GM18507 (cell line): ENCODE results near the gene IGF2BP2.
"Not testable (repeated sequence)": the region's sequence is repeated elsewhere in the genome, so short reads cannot be mapped to it uniquely, and the experiment has no call there.

Experiments
- DNase-seq: peaks from one replicate; pipeline ENCODE4 v3.0.0; 2011; ENCODE audit warnings: low read depth; ENCODE audit not compliant: insufficient read length; ENCODE audit errors: extremely low spot score
- FAIRE-seq: peaks from 2 replicates; lab custom pipeline; 2011; peaks lifted over from hg19 to GRCh38; lab: Jason Lieb, UNC

Gene IGF2BP2

DNA sequence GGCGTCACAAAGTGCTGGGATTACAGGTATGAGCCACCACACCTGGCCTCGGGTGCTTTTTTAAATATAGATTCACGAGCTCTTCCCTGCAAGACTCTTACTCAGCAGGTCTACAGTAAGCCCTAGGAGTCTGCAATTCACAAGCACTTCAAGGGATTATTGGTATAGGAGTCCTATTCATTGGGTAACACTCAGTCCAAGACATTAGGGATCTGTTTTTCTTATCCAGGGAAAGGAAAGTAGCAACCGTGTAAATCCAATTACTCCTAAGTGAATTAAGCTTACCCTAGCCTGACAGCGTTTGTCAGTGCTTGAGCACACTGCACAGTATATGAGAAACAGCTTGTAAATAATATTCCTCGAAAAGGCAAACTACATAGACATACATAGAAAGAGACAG is 128.8 kb downstream of the IGF2BP2 start:
- DNase-seq = no peak
- no peak for FAIRE-seq

DNA sequence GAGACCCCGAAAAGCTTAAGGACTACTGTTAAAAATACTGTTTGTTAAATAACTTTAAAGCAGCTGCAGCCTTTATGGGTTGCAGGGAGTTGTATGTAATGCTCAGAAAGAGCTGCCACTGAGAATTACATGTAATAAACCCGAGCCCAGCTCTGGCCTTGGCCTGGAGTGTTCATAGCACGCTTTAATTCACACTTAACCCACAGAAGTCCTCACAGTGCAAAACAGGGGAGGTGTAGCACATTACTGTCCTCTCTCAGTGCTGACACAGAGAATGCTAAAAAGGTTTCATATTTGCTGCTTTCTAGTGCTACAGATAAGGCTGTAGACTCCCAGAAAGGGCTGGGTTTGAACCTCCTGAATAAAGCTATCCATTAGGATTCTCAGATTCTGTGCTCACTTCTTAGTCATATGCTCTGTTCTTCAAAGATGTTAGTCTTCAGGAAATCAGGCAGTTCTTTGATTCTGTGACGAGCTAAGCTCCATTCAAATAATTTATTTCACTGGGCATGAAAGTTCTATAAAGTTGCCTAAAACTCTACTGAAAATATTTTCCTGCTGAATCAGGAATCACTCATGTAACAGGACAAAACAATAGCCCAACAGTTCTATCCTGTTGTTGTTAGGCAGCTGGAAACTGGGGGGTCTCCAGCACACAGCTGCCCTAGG is 130.7 kb downstream of the IGF2BP2 start:
- FAIRE-seq (no peak), DNase-seq (no peak)

GRCh38 chr3:185691622-185692021 is 133.2 kb downstream of the IGF2BP2 start:
- no peak for FAIRE-seq
- DNase-seq = no peak

GRCh38 chr3:185687271-185687878 is 137.5 kb downstream of the IGF2BP2 start:
- DNase-seq (no peak), FAIRE-seq (no peak)

- FAIRE-seq = no peak
- no peak for DNase-seq
Observed at GRCh38 chr3:185685231-185686035, 139.4 kb downstream of the IGF2BP2 start.

GRCh38 chr3:185680231-185680630 is 144.6 kb downstream of the IGF2BP2 start:
- FAIRE-seq (no peak), DNase-seq (no peak)

- DNase-seq = no peak
- FAIRE-seq = no peak
Observed at GRCh38 chr3:185678027-185678426, 146.8 kb downstream of the IGF2BP2 start.

DNA sequence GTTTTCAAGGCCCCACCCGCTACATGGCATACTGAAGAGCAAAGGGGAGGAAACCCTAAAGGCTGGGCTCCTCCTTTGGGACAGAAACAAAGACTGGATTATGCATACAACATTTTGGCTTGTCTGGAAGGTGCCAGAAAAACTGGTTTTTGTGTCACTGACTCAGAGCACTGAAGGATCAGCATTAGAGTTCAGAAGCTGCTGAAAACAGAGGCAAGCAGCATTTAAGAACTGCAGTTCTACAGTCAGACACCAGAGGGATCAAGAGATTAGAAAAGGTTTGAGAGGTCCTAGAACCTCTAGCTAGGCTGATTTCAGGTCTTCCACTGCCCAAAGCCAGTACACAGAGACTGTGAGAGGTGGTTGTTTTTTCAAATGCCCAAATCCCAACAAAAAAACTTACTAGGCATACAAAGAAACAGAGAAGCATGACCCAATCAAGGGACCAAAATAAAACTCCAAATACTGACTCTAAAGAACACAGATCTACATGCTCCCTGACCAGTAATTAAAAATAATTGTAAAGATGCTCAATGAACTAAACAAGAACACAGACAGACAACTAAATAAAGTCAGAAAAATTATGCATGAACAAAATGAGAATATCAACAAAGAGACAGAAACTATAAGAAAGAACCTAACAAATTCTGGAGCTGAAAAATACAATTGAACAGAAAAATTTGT is 147.6 kb downstream of the IGF2BP2 start:
- DNase-seq = peak; percentile 33

DNA sequence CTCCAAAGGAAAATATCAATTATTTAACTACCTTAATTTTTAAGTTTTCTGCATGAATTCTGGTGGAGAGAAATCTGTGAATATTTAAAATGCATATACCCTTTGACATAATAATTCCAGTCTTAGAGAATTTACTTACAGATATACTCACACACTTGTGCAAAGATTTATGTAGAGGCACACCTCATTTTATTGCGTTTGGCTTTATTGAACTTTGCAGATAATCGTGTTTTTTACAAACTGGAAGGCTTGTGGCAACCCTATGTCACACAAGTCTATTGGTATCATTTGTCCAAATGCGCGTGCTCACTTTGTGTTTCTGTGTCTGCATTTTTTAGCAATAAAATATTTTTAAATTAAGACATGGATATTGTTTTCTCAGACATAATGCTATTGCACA is 157.3 kb downstream of the IGF2BP2 start:
- DNase-seq (no peak), FAIRE-seq (no peak)

More for the DNA sequence above, 147.6 kb downstream of the IGF2BP2 start:
- peak; percentile 84 for FAIRE-seq

DNA sequence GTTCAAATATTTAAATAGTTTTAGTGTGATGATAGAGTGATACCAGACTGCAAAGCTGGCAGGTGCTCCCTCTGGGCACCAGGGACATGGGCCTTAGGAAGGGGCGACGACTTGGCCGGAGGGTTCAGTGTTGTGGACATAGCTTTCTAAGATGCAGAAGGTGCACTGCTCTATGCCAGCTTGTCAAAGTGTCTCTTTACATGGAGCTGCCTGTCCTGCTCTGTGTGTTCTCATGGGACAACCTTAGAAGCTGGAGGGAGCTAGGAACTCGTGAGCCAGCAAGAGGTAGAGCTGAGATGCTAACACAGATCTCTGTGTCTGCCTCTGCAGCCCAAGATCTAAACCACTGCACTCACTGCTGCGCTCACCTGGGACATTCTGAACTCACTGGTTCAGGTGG is 160.9 kb downstream of the IGF2BP2 start:
- no peak for DNase-seq
- FAIRE-seq = no peak

- DNase-seq = no peak
- no peak for FAIRE-seq
Observed at GRCh38 chr3:185661772-185662171, 163.1 kb downstream of the IGF2BP2 start.

DNA sequence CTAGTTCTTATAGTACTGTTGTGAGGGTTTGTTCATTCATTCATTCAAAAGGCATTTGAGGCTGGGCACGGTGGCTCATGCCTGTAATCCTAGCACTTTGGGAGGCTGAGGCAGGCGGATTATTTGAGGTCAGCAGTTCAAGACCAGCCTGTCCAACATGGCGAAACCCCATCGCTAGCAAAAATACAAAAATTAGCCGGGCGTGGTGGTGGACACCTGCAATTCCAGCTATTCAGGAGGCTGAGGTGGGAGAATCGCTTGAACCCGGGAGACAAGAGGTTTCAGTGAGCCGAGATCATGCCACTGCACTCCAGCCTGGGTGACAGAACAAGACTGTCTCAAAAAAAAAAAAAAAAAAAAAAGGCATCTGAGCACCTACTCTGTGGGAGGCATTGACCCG is 163.5 kb downstream of the IGF2BP2 start:
- not testable (repeated sequence) for DNase-seq, FAIRE-seq

DNA sequence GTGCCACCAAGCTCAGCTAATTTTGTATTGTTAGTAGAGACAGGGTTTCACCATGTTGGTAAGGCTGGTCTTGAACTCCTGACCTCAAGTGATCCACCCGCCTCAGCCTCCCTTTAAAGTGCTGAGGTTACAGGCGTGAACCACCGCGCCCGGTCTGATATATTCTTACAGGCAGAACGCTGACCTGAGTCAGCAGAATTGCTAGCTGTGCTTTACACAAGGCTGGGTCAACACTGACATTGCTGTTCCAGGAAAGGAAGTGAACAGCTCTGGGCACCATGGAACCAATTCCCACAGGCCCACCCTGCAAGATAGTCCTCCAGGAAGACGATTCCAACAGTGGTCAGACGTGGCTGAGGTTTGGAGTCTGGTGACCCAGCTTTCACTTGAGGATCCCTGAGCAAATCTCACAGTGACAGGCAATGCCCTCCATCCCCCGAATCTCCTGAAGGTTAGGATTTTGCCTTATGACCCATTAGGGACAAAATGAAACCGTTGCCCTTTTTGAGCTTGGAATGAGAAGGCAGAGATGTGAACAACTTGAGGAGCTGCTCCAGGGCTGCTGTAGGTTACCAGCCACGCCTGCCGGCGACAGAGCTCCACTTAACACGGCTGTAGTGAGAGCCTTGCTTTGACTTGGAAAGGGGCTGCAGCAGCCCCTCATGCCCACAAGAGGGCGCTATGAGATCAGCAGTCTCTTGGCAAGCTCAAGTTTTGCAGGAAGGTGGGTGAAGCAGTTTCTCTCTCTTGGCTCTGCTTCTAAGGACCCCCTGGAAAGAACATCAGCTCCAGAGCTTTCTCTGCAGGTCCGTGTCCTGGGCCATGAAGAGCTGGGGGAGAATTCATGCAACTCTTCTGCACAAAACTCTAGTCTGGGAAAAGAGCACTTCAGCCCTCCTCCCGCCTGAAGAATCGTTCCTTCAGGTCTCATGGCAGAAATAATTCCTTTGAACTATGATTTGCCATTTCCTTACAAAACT is 164.6 kb downstream of the IGF2BP2 start:
- DNase-seq = peak; percentile 65
- peak; percentile 68 for FAIRE-seq

DNA sequence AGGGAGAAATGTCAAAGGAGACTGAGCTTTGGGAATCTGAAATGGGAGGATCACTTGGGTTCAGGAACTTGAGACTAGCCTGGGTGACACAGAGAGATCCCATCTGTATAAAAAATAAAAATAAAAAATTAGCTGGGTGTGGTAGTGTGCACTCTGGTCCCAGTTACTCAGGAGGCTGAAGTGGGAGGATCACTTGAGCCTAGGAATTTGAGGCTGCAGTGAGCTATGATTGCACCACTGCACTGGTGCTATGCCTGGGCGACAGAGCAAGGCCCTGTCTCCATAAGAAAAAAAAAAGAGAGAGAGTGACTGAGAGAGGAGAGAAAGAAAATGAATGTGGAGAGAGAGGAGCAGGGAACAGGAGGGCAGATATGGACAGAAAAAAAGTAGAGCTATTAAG is 165.9 kb downstream of the IGF2BP2 start:
- DNase-seq (no peak), FAIRE-seq (no peak)

DNA sequence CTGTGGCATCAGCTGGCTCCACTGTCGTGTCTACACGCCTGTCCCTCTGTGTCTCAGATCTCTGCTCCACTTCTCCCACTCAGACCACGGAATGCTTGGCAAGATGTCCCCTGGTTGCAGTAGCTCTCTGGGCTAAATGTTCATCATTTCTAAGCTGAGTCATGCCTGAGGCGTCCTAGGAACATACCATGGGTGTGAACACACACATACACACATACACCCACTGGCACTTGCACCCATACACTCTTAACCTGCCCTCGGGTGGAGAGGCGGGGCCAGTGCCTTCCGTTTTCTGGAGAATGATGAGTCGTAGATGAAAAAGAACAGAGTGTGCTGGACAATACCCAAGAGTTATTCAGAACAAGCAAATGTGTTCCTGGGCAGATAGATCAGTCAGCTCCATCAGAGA is 166.3 kb downstream of the IGF2BP2 start:
- no peak for FAIRE-seq

DNA sequence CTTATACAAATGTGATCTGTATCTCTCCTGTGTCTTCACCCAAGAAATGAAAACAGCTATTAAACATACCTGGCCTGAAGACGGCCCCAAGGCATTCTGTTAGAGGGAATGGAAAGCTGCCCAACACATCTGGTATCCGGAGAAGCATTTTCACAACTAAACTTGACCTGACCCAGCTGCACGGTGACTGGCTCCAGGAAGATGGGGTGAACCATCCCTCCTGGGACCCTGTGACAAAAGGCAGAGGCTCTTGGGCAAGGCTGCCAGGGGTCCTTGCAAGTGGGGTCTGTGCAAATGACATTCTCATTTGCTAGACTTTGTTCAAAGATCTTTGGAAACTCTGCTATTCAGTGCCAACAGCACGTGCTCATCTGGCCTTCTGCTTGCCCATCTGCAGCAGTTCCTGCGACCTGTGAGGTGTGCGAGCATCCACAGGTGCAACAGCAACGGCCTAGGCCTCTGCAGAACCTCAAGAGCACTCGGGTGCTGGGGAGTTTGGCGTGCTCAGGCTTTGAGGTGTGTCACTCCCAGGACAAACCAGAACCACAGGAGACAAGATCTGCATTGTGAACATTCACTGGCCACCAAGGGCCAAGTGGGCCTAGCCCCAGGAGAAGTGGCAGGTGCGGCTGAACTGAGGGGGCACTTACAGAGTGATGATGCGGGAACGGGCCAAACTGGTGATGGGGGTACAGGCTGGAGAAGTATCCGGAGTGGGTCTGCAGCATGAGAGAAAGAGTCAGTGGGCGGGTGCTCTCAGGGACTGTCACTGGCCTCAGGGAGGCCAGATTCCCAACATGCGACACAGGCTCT is 166.9 kb downstream of the IGF2BP2 start:
- no peak for FAIRE-seq
- DNase-seq = no peak

More for the DNA sequence above, 166.3 kb downstream of the IGF2BP2 start:
- DNase-seq = no peak

GRCh38 chr3:185657211-185657610 is 167.6 kb downstream of the IGF2BP2 start:
- no peak for FAIRE-seq
- DNase-seq = no peak

DNA sequence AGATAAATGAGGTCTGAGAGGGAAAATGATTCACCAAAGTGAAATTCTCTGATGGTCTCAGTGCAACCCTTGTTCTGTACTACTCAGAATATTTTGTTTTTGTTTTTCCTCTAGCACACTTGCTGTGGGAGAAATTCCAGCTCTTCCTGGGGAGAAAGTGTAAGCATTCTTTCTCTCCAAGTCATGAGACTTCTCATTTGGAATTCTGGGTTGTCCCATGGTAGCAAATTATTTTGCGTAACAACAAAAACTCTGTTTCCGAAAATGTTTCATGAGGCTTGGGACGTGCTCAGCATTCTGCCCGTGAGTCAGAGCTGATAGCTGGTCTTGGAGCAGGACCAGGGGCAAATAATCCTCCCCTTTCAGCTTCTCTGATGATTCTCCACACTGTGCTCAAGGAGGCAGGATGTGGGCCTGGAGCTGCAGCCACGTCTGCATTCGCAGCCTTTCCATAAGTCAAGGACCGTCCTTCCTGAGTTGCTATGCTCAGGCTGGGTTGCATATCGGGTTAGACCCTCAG is 168.5 kb downstream of the IGF2BP2 start:
- no peak for DNase-seq
- no peak for FAIRE-seq
